NCI-H2196 (cell line): Measurements from ENCODE around the gene BLOC1S3.
A peak's percentile ranks its signal among the peaks of the same experiment; 100 is the strongest.

Experiments used
- DNase-seq: peaks from one replicate; lab custom pipeline; 2025; ENCODE audit not compliant: unreplicated experiment; lab: John Stamatoyannopoulos, UW

The BLOC1S3 gene

GRCh38 chr19:45179072-45179891 lies 698 bp downstream of the BLOC1S3 start:
- DNase-seq: no peak

GRCh38 chr19:45179892-45180370 lies 1.3 kb downstream of the BLOC1S3 start:
- DNase-seq: no peak

DNA sequence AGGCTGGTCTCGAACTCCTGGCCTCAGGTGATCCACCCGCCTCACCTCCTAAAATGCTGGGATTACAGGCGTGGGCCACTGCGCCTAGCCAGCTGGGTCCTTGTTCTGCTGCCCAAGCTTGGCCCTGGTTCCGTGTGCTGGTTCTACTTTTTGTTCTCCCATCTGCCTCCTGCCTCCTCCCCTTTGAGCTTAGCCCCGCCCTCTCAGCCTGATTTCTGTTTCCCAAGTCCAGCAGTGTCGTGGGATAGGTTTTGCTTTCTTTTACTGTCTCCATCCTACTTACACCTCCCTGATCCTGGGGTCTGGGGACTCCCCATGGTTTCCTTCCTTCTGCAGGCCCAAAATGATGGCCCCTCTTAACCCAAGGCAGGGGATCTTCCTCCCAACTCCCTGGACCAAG lies 2.4 kb downstream of the BLOC1S3 start:
- DNase-seq: no peak

- no peak for DNase-seq
Measured at GRCh38 chr19:45182758-45183157, 4.2 kb downstream of the BLOC1S3 start.

DNA sequence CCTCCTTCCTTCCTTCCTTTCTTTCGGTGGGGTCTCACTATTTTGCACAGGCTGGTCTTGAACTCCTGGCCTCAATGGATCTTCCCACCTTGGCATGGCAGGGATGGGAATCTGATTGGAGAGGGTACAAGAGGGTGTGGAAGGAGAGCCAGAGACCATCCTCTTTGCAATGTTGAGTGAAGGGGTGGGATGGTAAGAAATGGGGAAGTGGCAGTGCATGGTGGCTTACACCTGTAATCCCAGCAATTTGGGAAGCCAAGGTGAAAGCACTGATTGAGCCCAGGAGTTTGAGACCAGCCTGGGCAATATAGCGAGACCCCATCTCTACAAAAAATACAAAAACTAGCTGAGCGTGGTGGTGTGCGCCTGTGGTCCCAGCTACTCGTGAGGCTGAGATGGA lies 5.5 kb downstream of the BLOC1S3 start:
- no peak for DNase-seq

GRCh38 chr19:45186509-45187334 lies 8.1 kb downstream of the BLOC1S3 start:
- DNase-seq: no peak

DNA sequence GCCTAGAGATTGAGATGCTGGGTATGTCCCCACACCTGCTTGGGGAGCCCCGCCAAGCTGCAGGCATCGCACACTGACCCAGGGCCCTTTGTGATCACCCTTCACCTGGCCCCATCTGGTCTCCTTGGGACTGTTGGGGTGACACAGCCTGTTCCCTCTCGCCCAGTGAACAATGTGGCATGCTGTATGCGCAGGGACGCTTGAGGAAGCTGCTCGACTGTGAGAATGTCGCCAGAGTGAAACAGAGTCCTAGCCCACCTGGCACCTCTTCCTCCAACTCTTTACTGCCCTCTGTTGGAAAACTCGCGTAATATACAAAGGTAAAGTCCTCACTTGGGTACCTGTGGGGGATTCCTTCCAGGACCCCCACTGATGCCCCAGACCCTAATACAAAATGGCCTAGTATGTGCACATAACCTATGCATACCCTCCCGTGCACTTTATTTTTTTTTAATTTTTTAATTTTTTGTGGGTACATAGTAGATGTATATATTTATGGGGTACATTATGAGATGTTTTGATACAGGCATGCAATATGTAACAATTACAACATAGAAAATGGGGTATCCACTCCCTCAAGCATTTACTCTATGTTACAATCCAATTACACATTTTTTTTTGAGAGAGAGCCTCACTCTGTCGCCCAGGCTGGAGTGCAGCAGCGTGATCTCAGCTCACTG lies 9.0 kb downstream of the BLOC1S3 start:
- DNase-seq: peak; percentile 66

DNA sequence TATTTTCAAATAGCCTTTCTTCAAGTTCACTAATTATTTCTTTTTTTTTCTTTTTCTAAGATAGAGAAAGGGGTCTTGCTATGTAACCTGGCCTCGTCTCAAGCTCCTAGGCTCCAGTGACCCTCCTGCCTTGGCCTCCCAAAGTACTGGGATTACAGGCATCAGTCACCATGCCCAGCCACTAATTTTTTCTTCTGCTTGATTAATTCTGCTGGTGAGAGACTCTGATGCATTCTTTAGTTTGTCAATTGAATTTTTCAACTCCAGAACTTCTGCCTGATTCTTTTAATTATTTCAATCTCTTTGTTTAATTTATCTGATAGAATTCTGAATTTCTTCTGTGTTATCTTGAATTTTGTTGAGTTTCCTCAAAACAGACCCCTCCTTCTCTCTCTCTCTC lies 11.4 kb downstream of the BLOC1S3 start:
- no peak for DNase-seq

- no peak for DNase-seq
Measured at GRCh38 chr19:45191375-45191774, 12.8 kb downstream of the BLOC1S3 start.

GRCh38 chr19:45195764-45196163 lies 17.2 kb downstream of the BLOC1S3 start:
- DNase-seq: no peak

- DNase-seq: no peak
Measured at GRCh38 chr19:45200568-45200967, 22.0 kb downstream of the BLOC1S3 start.

GRCh38 chr19:45202637-45203036 lies 24.1 kb downstream of the BLOC1S3 start:
- DNase-seq: no peak

- DNase-seq: no peak
Measured at GRCh38 chr19:45205810-45206209, 27.2 kb downstream of the BLOC1S3 start.

GRCh38 chr19:45206328-45206727 lies 27.7 kb downstream of the BLOC1S3 start:
- no peak for DNase-seq

- DNase-seq: no peak
Measured at GRCh38 chr19:45211751-45212381, 33.3 kb downstream of the BLOC1S3 start.

DNA sequence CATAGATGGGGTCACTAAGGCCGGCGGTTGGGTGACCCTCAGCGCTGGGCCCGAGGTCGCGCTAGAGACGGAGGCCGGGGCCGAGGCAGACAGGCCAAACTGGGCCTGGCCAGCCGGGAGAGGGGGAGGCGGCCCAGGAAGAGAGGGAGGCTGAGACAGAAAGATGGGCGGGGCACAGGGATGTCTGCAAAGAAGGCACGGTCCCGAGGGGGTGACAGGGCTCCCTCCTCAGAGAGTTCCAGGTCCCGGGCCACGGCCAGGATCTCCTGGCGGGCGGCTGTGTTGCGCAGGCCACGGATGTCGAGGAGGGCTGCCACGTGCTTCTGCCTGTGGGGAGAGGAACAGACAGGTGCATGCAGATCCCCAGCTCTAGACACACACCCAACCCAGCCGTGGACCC lies 34.4 kb downstream of the BLOC1S3 start:
- no peak for DNase-seq

DNA sequence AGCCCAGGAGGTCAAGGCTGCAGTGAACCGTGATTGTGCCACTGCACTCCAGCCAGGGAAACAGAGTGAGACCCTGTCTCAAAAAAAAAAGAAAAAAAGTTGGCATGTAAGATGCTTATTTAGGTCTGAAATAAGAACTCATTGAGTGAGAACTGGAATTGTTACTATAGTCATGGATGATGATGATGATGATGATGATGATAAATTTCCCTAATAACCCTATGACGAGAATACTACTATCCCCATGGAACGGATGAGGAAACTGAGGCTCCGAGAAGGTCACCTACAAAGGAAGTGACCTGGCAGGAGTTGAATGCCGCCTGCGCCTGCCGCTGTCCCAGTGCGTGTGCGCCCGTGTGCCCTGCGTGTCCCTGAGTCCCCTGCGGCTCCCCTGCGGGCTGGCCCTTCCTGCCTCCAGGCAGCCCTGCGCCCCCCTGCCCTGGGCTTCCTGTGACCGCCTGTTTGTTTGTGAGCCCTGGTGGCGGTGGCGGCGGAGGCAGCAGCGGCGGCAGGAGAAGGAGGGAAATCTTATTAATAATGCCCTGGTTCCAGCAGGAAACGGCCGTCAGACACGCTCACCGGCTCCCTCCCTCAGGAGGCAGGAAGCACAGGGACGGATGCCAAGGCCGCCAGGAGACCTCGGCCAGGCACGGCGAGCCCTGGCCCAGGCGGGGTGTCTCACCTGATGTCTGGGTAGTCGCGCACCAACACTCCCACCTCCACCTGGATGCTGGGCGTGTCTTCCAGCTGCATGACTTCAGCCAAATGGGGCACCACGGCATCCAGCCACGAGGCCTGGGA lies 37.0 kb downstream of the BLOC1S3 start:
- peak; percentile 51 for DNase-seq

GRCh38 chr19:45216667-45217066 lies 38.1 kb downstream of the BLOC1S3 start:
- no peak for DNase-seq

DNA sequence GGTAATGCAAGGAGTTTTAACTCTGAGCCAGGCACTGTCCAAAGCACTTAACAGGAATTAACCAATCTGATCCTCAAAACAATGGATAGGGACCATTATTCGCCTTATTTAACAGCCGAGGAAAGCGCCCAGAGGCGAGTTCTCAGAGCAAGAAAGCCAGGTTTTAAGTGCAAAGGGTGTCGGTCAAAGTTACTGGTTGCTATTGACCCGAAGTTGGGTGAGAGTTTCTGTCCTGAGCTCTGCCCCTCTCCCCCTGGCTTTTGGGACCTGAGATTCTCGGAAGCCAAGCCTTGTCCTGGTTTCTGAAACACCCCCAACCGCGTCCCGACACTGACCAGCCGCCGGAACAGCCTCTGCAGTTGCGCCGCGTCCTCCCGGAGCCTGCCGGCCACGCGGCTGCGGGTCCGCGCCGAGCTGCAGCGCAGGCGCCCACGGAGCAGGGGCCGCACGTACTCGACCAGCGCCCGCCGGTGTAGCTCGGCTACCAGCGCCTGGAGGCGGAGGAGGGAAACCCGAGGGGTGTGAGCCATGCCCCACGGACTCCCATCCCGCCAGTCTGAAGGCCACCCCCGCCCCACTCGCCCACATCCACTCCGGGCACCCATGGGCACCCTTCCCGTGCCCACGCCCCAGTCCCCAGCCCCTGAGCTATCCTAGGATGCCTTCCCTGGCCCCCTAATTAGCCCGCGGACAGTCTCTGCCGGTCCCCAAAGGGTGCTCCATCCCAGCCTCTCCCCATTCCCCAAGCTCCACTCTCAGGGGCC lies 38.8 kb downstream of the BLOC1S3 start:
- no peak for DNase-seq

DNA sequence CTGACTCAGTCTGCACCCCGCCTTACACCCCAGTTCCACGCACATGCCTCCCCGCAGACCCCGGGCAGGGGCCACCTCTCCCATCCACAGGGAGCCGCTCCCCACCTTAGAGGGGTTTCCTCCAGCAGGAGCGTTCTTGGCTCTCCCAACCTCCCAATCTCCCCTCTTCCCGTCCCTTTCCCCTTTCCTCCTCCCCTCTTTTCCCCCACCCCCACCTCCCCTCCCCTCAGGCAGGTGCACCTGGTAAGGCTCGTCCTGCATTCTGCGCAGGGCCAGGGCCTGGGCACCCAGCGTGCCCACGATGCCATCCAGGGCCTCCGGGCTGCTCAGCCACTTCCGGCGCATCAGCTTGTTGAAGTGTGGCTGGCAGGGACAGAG lies 39.4 kb downstream of the BLOC1S3 start:
- DNase-seq: no peak
